Fibroblast of the aortic adventitia (primary cell): ENCODE data around the gene CLEC6A. TPM values are rescaled to one million over a fixed set of nuclear protein-coding genes. Genes with fewer than 3 reads are reported as not detected.
A peak's percentile ranks its signal among the peaks of the same experiment; 100 is the strongest.

Experiments
- DNase-seq: peaks from one replicate; pipeline ENCODE4 v3.0.0-alpha.2; 2010; ENCODE audit warnings: low read depth
- H3K4me3 ChIP-seq: 2 replicates; pipeline ENCODE4 v1.5.1; 2011; ENCODE audit warnings: low read depth, mild to moderate bottlenecking, control low read depth, low read length, moderate library complexity
- total RNA-seq: library from RNA; depleted of rRNA; stranded (reverse); fragments of >200 nt; gene quantifications from 2 replicates; pipeline ENCODE4 v1.2.3, GENCODE V29; 2012; ENCODE audit warnings: low replicate concordance
- TF ChIP-seq, protein P1 (sequence below): IDR thresholded peaks from 2 replicates; pipeline ENCODE4 v1.5.1; 2011; ENCODE audit warnings: mild to moderate bottlenecking, low read length, control low read depth, inconsistent platforms; ENCODE audit not compliant: insufficient read depth

The CLEC6A gene
- total RNA-seq, 1 donor: not detected

DNA sequence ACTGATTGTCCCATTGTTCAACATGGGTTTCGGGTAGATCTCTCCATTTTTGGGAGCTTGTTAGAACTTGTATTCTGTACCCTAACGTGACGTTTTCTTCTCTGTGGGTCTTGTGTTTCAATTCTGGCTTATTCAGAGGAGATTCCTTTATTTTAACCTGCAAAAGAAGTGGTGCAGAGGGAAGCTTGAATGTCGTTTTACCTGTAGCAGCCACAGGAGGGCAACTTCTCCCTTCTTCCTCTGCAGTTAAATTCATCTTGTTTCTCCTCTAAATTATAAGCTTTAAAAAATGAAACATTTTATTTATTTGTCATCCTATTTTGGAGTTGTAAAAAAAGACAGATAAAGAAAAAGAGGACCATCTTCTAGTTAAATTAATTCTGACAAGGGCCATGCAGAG, 43.9 kb downstream of the CLEC6A start:
- TF ChIP-seq, protein P1, sequence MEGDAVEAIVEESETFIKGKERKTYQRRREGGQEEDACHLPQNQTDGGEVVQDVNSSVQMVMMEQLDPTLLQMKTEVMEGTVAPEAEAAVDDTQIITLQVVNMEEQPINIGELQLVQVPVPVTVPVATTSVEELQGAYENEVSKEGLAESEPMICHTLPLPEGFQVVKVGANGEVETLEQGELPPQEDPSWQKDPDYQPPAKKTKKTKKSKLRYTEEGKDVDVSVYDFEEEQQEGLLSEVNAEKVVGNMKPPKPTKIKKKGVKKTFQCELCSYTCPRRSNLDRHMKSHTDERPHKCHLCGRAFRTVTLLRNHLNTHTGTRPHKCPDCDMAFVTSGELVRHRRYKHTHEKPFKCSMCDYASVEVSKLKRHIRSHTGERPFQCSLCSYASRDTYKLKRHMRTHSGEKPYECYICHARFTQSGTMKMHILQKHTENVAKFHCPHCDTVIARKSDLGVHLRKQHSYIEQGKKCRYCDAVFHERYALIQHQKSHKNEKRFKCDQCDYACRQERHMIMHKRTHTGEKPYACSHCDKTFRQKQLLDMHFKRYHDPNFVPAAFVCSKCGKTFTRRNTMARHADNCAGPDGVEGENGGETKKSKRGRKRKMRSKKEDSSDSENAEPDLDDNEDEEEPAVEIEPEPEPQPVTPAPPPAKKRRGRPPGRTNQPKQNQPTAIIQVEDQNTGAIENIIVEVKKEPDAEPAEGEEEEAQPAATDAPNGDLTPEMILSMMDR: no peak

DNA sequence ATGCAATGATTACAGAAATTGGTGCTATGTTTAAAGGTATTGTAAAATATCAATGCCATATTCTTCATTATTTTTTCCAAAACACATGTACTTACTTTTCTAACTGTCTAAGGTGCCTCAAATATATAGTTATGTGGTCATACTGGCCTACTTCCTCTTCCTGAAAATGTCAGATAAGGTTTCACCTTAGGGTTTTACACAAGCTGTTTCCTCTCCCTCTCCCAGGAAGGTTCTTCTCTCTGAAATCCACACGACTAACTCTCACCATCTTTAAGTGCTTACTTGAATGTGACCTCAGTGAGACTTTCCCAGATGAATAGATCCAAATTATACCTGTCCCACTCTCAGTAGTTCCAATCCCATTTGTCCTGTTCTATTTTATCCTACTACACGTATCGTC, 46.0 kb downstream of the CLEC6A start:
- TF ChIP-seq, protein P1: no peak
- no peak for DNase-seq
- no peak overlapping the region for H3K4me3 ChIP-seq

More for the DNA sequence above, 43.9 kb downstream of the CLEC6A start:
- no peak overlapping the region for H3K4me3 ChIP-seq
- no peak for DNase-seq

DNA sequence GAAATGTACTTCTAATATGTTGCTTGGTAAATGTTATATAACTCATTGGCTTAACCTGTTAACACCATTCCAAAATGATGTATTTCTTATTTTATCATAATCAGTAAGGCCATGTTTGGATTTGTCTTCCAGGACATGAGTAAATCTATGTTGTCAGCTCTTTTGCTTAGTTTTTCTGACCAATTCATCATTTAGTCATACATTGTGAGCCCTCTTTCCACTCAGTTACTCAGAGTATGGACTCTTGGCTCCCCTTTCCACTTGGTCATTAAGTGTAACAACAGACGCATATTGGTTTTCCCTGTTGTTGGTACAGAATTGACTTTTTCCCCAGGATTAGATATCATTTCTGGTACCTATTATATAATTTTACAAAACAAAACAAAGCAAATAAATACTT, 48.6 kb downstream of the CLEC6A start:
- TF ChIP-seq, protein P1: no peak
- peak; percentile 4 for DNase-seq
- no peak overlapping the region for H3K4me3 ChIP-seq

DNA sequence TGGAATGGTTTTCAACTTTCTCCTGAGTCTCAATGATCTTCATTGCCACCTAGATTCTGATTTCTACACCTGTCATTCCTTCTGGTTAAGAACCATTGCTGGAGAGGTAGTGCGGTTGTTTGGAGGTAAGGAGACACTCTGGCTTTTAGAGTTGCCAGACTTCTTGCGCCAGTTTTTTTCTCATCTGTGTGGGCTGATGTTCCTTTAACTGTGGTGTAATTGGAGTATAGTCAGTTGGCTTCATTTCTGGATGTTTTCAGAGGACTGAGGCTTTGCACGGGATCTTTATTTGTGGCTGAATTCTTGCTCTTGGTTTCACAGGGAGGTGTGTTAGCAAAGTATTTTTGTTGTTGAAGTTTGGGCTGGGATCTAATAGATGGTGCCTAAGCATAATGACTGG, 51.8 kb downstream of the CLEC6A start:
- TF ChIP-seq, protein P1: no peak
- peak; percentile 7 for DNase-seq
- no peak overlapping the region for H3K4me3 ChIP-seq

DNA sequence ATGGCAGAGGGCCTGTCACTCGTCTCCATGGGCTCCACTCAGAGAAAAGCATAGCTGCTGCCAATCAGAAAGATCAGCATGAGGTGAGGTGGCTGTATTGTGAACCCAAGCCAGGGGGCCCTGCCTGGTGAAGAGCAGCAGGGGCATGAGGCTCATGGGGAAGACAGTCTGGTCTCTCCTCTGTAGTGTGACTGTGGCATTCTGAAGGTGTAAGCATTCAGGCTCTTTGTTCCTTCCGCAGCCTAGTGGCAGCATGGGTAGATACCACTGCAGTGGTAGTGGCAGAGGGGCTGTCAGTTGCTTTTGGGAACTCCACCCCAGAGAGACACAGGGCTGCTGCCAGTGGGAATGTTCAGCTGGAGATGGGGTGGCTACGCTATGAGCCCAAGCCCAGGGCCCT, 52.5 kb downstream of the CLEC6A start:
- DNase-seq: no peak
- H3K4me3 ChIP-seq: no peak overlapping the region
- TF ChIP-seq, protein P1: no peak

DNA sequence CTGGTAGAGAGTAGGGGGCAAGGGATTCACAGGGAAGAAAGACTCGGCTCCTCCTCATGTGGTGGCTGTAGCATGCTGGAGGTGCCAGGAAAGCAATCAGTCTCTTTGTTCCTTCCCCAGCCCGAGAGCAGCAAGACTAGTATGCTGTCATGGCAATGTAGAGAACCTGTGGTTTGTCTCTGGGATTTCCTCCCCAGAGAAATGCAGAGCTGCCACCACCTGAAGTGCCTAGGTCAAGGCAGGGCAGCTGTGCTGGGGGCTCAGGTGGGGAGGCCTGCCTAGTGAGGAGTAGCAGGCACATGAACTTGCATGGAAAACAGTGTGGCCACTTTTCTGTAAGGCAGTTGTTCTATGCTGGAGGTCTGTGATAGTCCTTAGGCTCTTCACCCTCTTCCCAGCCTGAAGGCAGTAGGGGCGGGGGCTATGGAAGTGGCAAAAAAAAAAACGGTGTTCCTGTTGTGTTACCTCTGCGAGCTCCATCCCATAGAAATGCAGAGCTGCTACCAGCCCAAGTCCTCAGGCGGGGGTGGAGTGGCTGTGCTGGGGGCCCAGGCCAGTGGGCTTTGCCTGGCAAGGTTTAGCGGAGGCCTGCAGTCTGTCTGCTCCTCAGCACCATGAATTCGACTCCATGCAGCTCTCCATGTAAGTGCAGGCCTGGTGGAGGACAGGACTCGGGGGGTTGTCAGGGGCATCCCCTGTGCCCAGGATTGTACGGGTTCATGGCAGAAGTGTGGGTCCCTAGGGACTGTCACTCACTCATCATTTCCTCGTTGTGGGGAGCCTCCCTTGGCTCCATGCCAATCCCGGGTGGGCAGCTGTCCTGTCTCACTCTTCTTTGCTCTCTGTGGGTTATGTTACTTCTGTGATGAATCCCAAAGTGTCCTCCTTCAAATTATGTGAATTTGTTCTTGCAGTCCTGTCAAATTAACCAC, 53.4 kb downstream of the CLEC6A start:
- TF ChIP-seq, protein P1: no peak
- DNase-seq: no peak
- no peak overlapping the region for H3K4me3 ChIP-seq
